HG03064 (cell line): ENCODE results near the gene ARHGEF25.
"Not testable (repeated sequence)": the region's sequence is repeated elsewhere in the genome, so short reads cannot be mapped to it uniquely, and the experiment has no call there.

Experiments
- ATAC-seq: cut with Tn5 transposase; IDR thresholded peaks from one replicate; pipeline ENCODE4 v1.9.1; 2021; ENCODE audit warnings: low read depth; ENCODE audit not compliant: unreplicated experiment

ARHGEF25 gene

DNA sequence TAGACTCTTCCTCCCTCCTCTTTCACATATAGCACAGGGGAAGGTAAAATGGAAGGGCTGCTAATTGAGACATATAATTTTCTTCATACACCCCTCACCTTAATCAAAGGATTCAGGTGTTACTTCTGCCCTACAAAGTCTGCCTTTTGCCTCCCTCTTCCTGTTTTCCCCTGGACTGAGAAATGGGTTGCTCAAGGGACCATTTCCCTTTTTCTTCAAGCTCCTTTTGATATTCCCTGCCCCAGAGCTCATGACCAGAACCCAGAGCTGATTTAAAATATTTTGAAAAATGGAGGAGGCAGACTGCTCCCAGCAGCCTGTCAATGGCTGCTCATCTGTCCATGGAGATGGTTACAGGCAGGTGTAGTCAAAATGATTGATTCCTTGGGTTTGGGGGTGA is 26.5 kb upstream of the ARHGEF25 start:
- ATAC-seq: no peak

DNA sequence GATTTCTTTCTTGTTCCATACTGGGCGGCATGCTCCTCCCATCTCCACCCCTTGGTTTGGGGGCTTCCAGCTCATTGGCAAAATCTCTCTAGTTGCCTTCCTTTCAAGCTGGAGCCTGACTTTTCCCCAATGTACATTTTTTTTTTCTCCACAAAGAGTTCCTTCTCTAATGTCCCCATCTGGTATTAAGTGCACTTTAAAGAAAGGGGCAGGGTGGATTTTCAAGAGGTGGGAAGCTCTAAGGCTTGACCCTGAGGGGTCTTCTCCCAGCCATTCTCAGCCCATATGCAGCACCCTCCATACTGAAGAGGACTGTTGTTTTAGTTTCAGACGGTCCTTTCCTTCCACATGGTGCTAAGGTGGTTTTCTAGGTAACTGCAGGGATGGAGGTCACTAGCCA is 26.1 kb upstream of the ARHGEF25 start:
- no peak for ATAC-seq

GRCh38 chr12:57586128-57586527 is 25.1 kb upstream of the ARHGEF25 start:
- no peak for ATAC-seq

GRCh38 chr12:57586832-57587429 is 24.3 kb upstream of the ARHGEF25 start:
- no peak for ATAC-seq

DNA sequence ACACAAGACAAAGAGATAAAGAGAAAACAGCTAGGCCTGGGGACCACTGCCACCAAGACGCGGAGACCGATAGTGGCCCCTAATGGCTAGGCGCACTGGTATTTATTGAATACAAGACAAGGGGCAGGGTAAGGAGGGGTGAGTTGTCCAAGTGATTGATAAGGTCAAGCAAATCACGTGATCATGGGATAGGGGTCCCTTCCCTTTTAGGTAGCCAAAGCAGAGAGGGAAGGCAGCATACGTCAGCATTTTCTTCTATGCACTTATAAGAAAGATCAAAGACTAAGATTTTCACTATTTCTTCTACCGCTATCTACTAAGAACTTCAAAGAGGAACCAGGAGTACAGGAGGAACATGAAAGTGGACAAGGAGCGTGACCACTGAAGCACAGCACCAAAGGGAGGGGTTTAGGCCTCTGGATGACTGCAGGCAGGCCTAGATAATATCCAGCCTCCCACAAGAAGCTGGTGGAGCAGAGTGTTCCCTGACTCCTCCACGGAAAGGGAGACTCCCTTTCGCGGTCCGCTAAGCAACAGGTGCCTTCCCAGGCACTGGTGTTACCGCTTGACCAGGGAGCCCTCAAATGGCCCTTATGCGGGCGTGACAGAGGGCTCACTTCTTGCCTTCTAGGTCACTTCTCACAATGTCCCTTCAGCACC is 22.2 kb upstream of the ARHGEF25 start:
- not testable (repeated sequence) for ATAC-seq

DNA sequence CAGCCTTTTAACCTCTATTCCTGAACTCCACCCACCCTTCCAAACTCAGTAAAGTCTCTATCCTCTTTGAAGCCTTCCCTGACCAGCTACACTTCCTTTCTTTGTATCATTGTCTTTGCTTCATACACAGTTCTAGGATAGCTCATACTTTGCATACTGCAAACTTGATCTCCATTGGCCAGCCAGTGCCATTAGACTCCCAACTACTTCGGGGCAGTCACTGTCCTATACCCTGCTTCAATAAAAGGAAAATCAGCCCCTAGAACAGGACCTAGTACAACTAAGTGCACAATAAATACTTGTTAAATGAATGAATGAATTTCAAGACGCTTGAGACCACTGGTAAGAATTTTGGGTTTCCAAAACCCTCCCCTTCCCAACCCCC is 20.8 kb upstream of the ARHGEF25 start:
- ATAC-seq: no peak

DNA sequence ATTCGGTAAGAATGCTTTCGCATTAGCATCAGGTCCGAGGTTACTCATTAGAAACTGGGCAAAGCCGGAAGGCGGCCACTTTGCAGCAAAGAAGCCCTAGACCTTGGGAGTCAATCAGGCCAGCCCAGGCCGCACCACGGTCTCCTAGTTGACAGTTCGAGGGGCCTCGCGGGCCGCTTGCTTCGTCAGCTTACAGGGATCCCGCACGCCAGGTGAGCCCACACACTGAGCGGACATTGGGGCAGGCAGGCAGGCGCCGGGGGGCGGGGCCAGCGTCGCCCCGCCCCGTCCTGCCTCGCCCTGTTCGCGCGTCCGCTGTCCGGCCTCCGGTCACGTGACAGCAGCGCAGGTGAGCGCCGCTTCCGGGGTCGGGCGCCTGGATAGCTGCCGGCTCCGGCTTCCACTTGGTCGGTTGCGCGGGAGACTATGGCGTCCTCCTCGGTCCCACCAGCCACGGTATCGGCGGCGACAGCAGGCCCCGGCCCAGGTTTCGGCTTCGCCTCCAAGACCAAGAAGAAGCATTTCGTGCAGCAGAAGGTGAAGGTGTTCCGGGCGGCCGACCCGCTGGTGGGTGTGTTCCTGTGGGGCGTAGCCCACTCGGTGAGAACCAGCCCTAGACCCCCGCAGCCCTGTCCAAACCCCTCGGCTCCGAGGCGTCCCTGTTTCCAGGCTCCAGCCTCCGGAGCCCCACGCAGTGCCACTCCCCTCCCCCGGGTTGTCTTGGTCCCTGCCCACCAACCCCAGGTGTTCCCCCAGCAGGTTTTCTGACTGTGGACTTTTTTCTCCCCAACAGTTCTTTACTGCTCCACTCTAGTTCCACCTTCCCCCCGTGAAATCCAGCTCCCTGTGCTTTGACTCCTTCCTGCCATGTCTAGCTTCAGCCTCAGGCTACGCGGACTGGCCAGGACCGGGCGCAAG is 20.1 kb upstream of the ARHGEF25 start, which contains the start of gene PIP4K2C:
Gene PIP4K2C (plus strand): TSS at position 329 of the 918 bp plus-strand sequence. CDS start 98 bp downstream, at position 427.
- peak; percentile 87 for ATAC-seq

DNA sequence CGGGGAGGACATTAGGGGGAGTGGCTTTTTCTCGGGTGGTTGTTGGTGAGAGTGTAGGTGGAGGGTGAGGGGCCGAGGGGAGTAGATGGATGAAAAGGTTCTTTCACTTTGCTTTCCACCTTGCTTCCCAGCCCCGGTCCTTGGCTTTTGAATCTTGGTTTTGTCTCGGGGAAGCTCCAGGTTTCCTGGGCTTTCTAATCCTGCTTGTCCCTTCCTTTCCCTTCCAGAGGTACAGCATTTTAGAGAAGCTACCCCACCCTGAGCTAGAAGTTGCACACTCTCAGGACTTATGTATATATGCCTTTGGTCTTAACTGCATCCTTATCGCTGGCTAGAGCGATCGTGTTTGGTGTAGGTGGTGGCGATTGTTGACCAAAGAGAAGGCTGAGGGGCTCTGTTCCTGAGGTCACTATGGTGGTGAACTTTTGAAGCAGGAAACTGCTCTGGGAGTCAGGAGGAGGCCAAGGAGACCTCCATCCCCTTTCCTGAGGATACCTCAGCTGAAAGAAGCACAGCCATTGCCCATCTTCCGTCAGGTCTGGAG is 19.4 kb upstream of the ARHGEF25 start:
- ATAC-seq: no peak

GRCh38 chr12:57592551-57593165 is 18.6 kb upstream of the ARHGEF25 start:
- ATAC-seq: no peak

DNA sequence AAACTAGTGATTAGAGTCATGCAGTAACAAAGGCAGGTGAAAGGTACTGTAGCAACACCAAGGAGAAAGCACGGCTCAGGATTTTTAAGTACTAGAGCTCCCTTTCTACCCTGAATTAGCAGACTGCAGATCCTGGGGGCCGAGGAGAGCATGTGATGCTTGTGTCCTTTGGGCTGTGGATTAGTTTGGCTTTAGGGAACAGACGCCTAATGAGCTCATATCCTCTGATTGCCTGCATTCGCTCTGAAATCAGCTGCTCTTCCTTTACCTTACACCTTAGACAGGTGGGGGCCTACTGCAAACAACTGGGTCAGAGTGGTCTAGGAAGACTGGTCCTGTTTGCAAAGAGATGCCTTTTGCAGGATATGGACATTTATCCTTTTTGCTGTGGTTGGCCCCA is 18.0 kb upstream of the ARHGEF25 start:
- ATAC-seq: no peak

GRCh38 chr12:57600395-57600794 is 10.8 kb upstream of the ARHGEF25 start:
- no peak for ATAC-seq

DNA sequence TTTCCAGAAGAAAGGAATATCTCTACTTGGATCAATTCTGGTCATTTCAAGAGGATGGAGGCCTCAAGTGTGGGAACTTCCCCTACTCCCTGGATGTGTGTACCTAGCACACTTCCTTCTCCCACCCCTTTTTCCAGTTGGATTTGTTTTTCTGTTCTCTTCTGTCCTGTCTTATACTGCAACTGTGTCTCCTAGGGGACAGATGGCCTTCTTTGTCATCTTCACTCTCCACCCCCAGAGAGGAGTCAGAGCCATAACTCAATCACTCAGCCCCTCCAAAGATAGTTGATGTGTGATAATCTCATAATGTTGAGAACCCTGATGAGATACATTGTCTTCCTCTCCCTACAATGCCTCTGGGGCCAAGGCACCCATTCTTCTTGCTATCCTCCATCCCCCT is 8.7 kb upstream of the ARHGEF25 start:
- ATAC-seq: no peak

- ATAC-seq: no peak
These were observed 7.9 kb upstream of the ARHGEF25 start for GRCh38 chr12:57603324-57603723.

DNA sequence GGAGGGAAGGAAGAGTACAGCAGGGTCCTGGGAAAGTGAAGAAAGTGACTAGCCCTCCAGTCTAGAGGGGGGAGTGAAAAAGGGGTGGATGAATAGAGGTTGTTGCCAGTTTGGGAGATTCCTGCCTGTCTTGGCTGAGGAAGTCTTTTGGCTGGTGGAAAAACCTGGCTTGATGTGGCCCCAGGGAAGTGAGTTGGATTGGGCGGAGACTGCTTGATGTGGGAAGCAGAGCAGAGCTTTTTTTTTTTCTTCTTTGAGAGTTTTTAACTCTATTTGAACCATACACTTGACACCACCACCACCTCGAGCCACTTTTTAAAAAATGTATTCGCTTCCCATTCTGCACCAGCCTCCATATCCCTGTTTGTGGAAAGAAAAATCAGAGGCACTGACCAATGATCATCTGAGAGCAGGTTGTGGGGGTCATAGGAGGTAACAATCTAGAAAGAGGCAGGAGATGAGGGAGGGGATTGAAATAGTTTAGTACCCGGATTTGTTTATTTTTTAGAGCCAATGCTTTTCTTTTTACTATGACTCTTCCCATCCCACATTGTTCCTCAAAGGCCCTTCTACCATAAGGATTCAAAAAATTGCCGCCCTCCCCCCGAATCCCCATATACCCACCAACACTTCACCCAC is 7.3 kb upstream of the ARHGEF25 start:
- no peak for ATAC-seq

DNA sequence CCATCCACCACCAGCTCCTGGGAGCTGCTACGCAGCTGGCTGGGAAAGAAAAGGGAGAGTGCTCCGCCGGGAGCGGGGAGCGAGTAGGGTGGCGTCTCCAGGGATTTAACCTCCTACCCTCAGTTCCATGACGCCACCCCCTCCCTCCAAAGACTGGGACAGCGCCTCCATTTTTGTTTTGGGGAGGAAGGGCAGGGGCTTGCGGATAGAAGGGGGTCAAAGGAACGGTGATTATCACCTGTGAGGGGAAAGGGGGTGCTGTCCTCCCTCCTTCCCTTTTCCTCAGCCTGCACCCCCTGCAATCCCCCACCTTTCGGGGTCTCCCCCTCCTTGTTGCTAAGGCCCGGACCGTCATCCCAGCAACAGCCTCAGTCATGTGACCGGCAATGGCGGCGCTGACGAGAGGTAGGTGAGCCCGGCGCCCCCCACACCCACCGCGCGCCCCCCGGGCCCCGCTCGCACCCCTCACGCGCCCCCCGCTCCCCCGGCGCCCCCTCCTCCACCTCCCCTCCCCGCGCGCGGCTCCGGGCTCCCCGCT is 6.7 kb upstream of the ARHGEF25 start, which contains the start of gene DTX3:
Gene DTX3 (plus strand): TSS at position 371 of the 538 bp plus-strand sequence. CDS start 1,694 bp downstream, outside the sequence.
- no peak for ATAC-seq

- ATAC-seq: no peak
These were observed 6.0 kb upstream of the ARHGEF25 start for GRCh38 chr12:57604992-57605810.

DNA sequence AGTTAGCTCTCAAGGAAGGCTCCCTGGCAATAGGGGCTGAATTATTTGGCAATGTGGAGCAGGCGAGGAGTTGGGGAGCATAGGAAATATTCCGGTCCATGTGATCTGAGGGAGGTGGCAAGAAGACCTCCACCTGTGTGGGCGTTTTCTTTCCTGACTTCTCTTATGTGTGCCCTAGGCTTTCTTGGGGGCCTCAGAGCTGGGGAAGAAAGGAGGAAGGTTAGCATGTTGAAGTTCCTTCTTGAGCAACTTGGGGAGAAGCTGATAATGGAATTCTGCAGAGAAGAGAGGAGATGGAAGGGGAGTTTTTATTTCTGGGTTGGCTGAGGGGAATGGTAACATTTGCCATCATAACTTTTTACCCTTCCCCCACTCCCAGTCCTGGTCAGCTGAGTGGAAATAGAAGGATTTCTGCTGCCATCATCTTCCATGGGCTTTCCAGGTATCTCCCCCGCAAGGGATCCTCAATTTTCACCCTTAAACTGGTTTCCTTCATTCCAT is 5.4 kb upstream of the ARHGEF25 start:
- ATAC-seq: no peak

- no peak for ATAC-seq
These were observed 4.8 kb upstream of the ARHGEF25 start for GRCh38 chr12:57606399-57606798.

DNA sequence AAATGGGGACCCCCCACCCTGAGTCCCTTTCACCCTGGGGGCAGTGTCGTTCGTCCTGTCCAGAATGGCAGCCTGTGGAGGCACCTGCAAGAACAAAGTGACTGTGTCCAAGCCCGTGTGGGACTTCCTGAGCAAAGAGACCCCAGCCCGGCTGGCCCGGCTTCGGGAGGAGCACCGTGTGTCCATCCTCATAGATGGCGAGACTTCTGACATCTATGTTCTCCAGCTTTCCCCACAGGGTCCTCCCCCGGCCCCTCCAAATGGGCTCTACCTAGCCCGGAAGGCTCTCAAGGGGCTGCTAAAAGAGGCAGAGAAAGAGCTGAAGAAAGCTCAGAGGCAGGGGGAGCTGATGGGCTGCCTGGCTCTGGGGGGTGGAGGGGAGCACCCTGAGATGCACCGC is 4.4 kb upstream of the ARHGEF25 start:
- ATAC-seq: no peak
